Hematopoietic multipotent progenitor cell treated with erythropoietin and hydrocortisone succinate and interleukin-3 and kit ligand, for 8 days (in vitro differentiated cells): ENCODE data around the gene IRAK2.
"Not testable (repeated sequence)": the region's sequence is repeated elsewhere in the genome, so short reads cannot be mapped to it uniquely, and the experiment has no call there.

Experiments used
- DNase-seq: peaks from one replicate; pipeline ENCODE4 v3.0.0-alpha.2; 2015

IRAK2 gene, protein sequence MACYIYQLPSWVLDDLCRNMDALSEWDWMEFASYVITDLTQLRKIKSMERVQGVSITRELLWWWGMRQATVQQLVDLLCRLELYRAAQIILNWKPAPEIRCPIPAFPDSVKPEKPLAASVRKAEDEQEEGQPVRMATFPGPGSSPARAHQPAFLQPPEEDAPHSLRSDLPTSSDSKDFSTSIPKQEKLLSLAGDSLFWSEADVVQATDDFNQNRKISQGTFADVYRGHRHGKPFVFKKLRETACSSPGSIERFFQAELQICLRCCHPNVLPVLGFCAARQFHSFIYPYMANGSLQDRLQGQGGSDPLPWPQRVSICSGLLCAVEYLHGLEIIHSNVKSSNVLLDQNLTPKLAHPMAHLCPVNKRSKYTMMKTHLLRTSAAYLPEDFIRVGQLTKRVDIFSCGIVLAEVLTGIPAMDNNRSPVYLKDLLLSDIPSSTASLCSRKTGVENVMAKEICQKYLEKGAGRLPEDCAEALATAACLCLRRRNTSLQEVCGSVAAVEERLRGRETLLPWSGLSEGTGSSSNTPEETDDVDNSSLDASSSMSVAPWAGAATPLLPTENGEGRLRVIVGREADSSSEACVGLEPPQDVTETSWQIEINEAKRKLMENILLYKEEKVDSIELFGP

DNA sequence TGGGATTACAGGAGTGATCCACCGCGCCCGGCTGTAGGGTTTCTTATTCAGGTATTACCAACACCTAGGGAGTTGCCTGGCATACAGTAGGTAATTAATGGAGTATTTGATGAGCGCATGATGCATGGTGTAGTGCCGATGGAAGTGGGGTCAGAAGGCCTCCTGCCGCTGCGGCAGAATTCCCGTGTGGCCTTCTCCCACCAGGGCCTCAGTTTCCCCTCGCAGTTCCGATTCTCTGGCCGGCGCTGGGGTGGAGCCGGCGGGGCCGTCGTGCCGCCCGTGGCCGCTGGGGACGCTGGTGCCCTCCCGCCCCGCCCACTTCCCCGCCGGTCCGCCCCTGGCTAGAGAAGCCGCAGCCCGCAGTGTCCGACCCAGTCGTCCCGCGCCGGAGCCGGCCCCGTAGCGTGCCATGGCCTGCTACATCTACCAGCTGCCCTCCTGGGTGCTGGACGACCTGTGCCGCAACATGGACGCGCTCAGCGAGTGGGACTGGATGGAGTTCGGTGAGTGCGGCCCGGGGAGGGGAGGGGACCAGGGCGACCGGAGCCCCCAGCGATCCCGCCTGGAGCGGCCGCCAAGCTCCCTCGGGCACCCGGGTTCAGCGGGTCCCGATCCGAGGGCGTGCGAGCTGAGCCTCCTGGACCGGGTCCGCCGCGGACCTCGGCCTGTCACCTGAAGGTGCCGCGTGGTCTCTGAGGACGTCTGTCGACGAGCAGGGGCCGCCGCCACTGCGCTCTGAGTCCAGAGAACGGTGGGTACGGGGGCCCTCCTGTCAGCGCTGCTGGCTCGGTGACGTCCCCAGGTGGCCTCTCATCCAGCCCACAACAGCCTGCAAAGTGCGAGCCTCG, at the start of gene IRAK2:
Gene IRAK2 (plus strand): TSS at position 374 of the 848 bp plus-strand sequence. CDS start 36 bp downstream, at position 410.
- DNase-seq = peak; percentile 23

DNA sequence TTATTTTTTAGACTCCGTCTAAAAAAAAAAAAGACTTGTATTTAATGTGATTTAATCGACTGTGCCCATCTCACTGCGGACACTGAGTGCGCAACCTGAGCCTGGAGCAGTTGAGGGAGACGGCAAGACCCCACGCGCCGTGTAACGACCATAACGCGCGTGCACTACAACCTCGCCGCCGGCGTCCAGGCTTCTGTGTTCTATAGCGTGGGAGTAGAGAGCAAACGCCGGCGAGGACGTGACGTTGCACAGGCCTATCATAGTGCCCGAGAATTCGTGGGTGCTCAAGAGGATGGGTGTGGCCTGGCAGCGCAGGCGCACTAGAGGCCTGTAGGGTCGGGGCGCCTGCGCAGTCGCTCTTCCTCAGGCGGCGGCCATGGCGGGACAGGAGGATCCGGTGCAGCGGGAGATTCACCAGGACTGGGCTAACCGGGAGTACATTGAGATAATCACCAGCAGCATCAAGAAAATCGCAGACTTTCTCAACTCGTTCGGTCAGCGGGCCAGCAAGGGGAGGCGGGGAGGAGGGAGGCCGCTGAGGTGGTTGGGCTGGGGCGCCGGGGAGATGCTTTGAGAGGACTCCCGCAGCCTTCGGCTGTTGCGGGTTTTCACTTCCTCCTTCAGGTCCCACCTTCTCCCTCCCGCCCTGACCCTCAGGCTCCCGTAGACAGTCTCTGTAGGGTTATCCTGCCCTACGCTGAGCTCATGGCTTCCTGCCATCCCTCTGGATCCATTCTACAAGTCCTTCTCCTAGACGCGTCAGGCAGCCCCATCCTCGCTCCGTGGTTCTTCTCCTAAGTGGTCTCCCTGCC, 49.2 kb upstream of the IRAK2 start, which contains the start of gene BRK1:
Gene BRK1 (plus strand): TSS at position 350 of the 812 bp plus-strand sequence. CDS start 27 bp downstream, at position 377.
- DNase-seq = peak; percentile 97

DNA sequence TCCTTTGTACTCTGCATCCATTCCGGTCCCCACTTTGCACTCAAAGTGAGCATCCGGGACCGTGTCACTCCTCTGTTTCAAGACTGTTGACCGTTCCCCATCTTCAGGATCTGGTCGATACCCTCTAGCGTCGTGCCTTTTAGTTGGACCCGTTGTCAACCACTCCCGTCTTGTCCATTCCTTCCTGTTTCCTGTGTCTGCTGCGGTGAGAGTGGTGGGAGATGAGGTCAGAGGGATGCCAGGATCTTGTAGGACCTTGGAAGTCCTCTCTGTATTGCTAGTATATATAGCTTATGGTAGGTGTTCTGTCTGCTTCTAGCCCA, 48.6 kb upstream of the IRAK2 start:
- DNase-seq = peak; percentile 58

DNA sequence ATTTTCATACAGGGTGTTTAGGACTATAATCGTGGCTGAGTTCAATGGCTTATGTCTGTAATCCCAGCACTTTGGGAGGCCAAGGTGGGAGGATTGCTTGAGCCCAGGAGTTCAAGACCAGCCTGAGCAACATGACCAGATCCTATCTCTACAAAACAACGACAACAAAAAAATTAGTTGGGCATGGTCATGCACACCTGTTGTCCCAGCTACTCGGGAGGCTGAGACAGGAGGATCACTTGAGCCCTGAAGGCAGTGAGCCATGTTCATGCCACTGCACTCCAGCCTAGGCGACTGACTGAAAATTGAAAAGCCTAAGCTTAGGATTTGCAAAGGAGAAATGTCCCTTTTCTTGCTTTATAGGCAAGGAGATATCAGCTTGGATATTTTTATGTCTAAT, 47.8 kb upstream of the IRAK2 start:
- no peak for DNase-seq

DNA sequence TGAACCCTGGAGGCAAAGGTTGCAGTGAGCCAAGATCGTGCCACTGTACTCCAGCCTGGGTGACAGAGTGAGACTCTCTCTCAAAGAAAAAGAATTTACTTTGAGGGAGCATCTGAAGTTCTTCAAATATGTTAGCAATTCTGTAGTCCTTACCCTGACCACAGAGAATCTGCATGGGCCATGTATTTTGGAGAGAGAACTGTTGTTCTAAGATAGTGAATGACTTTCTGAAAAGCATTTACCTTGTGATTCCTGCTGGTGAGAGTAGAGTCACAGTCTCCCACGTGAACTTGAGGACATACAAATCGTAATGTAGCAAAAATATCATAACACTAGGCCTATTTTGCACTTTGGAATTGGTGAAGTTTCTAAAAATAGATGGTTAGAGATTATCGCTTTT, 45.3 kb upstream of the IRAK2 start:
- DNase-seq = no peak

DNA sequence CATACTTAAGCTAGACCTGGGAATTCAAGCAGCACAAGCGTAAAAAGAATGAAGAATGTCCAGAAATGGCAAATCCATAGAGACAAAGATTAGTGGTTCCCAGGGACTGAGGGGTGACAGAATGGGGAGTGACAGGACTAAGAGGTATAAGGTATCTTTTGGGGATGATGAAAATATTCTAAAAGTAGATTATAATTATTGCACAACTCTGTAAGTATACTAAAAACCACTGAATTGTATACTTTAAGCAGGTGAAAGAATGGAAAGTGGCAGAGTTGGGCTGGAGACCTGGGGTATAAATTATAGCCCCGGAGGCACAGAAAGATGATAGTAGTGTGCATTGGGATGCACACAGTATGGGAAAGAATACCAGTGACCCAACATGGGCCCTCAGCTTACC, 43.7 kb upstream of the IRAK2 start:
- no peak for DNase-seq

DNA sequence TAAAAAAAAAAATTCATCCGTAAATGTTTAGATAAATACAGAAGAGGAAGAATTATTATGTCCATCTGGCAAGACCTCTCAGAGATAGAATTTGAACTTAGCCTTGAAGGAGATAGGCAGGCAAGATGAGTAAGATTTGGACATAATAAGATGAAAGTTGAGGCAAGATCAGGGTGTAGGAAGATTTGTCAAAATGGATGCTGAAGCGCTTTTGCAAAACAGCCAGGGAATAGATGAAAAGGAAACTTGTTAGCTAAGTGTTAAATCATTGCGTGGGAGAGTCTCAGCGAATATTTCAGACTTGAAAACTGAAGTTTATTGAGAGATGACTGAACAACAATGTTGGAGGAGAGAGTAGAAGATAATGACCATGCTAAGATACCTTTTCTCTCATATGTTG, 42.0 kb upstream of the IRAK2 start:
- DNase-seq = no peak

DNA sequence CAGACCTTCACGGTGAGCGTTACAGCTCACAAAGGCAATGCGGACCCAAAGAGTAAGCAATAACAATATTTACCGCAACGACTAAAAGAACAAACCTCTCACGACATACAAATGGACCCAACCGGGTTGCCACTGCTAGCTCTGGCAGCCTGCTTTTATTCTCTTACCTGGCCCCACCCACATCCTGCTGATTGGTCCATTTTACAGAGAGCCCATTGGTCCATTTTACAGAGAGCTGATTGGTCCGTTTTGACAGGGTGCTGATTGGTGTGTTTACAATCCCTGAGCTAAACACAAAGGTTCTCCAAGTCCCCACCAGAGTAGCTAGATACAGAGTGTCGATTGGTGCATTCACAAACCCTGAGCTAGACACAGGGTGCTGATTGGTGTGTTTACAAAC, 28.8 kb upstream of the IRAK2 start:
- not testable (repeated sequence) for DNase-seq

DNA sequence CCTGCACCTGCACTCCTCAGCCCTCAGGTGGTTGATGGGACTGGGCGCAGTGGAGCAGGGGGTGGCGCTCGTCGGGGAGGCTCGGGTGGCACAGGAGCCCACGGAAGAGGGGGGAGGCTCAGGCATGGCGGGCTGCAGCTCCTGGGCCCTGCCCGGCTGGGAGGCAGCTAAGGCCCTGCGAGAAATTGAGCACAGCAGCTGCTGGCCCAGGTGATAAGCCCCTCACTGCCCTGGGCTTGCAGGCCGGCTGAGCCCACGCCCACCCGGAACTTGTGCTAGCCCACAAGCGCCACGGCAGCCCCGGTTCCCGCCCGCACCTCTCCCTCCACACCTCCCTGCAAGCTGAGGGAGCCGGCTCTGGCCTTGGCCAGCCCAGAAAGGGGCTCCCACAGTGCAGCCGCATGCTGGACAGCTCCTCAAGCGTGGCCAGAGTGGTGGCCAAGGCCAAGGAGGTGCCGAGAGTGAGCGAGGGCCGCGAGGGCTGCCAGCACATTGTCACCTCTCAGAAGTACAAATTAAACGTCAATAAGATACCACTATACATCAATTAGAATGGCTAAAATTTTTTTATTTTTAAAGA, 28.2 kb upstream of the IRAK2 start:
- no peak for DNase-seq

DNA sequence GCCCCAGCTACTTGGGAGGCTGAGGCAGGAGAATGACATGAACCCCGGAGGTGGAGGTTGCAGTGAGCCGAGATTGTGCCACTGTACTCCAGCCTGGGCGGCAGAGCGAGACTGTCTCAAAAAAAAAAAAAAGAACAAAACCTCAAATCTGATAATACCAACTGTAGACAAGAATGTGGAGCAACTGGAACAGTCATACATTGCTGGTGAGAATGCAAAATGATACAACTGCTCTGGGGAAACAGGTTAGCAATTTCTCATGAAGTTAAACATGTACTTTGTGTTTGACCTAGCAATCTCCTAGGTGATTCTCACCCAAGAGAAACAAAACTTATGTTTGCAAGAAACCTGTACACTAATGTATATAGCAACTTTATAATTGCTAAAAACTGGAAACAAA, 27.5 kb upstream of the IRAK2 start:
- DNase-seq = peak; percentile 79

DNA sequence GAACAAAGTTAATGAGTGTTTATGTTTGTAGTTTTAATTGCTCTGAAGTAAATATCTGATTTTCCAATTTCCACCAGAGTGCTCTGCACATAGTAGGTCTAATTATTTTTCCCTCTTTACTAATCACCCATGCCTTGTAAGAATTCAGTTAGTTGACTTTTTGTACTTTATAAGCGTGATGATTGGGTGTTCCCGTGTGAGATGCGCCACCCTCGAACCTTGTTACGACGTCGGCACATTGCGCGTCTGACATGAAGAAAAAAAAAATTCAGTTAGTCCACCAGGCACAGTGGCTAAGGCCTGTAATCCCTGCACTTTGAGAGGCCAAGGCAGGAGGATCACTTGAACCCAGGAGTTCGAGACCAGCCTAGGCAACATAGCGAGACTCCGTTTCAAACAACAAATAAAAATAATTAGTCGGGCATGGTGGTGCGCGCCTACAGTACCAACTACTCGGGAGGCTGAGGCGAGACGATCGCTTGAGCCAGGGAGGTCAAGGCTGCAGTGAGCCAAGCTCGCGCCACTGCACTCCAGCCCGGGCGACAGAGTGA, 23.6 kb upstream of the IRAK2 start:
- peak; percentile 26 for DNase-seq

DNA sequence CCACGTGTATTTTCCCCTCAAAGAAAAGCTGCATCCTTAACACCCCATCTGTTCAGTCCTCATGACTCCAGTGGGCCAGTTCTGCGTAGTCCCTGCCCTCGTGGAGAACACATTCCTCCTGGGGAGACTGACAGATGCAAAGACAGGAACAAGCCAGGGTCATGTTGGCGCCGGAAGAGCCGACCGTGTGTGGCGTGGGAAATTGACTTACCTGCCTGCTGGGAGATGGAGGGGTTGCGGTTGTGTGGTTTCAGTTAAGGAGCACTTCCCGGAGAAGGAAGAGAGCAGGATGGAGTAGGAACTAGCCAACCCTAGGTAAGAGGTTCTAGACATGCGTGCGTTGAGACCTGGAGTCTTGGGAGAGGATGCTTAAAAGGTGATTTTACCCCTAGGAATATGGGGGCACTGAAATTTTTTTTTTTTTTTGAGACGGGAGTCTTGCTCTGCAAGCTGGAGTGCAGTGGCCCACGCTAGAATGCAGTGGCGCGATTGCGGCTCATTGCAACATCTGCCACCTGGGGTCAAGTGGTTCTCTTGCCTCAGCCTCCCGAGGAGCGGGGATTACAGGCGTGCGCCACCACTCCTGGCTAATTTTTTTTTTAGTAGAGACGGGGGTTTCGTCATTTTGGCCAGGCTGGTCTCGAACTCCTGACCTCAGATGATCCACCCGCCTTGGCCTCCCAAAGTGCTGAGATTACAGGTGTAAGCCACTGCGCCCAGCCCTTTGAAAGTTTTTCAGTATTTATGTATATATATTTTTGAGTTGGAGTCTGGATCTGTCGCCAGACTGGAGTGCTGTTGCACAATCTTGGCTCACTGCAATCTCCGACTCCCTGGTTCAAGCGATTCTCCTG, 21.8 kb upstream of the IRAK2 start:
- DNase-seq = no peak

DNA sequence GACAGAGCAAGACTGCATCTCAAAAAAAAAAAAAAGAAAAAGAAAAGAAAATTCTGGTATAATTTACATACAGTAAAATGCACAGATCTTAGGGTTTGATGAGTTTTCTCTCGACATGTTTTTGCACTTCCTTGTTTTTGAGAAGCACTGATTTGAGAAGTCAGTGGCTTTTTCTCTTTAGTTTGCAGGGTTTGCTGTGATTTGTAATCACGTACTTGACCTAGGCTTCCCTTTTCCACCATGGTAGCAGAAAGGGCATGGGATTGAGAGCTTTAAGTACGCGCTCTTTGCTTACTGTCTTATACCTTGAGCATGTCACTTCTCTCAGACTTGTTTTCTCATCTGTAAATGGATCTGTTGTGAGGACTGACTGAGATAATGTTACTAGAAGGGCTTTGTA, 19.0 kb upstream of the IRAK2 start:
- no peak for DNase-seq

DNA sequence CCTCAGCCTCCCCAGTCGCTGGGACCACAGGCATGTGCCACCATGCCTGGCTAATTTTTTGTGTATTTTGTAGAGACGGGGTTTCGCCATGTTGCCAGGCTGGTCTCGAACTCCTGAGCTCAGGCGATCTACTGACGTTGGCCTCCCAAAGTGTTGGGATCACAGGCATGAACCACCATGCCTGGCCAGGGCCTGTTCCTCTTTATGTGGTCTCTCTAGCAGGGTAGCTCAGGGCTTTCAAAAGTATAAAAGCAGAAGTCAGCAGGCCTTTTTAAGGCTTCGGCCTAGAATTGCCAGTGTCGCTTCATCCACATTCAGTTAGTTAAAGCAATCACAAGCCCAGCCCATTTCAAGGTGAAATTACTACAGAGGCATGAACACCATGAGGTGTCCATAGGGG, 15.5 kb upstream of the IRAK2 start:
- no peak for DNase-seq

DNA sequence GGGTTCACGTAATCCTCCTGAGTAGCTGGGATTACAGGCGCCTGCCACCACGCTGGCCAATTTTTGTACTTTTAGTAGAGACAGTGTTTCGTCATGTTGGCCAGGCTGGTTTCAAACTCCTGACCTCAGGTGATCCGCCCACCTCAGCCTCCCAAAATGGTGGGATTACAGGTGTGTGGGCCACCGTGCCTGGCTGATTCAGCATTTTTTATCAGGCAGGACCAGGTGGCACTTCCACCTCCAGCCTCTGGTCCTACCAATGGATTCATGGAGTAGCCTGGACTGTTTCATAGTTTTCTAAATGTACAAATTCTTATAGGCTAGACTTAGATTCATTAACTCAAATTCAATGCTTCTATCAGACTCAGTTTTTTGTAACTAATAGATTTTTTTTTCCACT, 13.7 kb upstream of the IRAK2 start:
- no peak for DNase-seq

DNA sequence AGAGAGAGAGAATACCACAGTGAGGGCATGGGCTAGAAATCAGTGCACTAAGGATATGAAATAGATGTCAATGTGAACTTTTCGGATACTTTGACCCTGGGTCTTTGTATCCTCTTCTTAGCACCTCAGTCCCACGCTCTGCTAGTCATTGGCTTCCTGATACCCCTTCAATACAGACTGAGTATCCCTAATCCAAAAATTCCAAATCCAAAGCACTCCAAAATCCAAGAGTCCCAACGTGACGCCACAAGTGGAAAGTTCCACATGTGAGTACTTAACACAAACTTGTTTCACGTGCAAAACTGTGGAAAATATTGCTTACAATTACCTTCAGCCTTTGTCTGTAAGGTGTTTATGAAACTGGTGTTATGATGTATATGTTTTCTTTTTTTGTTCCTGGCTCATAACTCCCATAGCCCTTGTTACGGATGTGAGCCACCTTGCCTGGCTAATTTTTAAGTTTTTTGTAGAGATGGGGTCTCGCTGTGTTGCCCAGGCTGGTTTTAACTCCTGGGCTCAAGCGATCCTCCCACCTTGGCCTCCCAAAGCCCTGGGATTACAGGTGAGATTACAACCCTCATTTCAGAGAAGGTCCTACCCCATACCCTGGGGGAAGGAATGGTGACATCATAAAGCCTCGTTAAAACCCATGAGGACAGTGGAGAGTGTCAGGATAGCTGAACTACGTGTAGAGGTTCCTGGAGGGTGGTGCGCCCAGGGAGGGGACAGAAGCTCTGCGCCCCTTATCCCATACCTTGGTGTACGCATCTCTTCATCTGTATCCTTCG, 10.2 kb upstream of the IRAK2 start:
- DNase-seq = no peak

DNA sequence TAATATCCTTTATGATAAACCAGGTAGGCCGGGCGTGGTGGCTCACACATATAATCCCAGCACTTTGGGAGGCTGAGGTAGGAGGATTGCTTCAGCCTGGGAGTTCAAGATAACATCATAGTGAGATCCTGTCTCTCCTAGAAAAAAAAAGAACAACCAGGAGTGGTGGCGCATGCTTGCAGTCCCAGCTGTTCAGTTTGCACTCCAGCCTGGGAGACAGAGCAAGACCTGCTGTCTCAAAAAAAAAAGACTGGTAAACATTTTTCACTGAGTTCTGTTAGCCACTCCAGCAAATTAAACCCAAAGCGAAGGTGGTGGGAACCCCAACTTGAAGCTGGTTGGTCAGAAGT, 9.6 kb upstream of the IRAK2 start:
- DNase-seq = no peak

DNA sequence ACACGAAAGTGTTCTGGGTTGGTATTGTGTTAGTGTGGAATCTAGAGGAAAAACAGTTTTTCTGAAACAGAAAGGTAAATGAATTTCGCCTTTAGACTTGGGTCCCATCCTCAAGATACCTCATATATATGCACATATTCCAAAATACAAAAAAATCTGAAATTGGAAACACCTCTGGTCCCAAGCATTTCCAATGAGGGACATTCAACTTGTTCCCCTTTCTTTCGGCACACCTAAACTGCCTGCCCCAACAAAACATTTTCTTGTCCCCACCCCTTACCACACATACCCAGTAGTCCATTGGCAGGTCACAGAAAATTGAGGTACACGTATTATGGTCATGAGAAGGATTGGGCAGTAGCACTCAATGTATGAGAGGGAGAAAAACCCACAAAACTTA, 9.1 kb upstream of the IRAK2 start:
- DNase-seq = no peak

DNA sequence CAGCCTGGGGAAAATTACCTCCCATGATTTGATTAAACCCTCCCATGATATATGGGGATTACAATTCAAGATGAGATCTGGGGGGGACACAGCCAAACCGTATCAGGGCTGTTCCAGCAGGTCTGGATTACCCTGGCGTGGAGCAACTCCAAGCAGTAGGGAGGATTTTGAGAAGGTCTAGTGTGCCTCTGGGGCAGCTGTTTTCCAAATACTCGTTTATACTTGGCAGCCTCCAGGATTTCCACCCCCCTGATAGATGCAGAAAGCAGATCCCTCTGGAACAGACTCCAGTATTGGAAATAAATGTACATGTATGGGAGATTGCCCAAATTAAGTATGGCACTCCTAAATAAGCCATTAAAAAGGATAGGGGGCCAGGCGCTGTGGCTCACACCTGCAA, 7.7 kb upstream of the IRAK2 start:
- no peak for DNase-seq

DNA sequence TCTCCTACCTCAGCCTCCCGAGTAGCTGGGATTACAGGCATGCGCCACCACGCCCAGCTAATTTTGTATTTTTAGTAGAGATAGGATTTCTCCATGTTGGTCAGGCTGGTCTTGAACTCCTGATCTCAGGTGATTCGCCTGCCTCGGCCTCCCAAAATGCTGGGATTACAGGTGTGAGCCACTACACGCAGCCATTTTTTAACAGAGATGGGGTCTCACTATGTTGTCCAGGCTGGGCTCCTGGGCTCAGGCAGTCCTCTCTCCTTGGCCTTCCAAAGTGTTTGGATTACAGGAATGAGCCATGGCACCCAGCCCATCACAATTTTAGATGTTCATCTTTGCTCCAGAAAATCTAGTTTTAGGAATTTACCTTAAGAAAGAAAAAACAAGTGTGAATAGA, 6.2 kb upstream of the IRAK2 start:
- not testable (repeated sequence) for DNase-seq
